ENCODE data around the gene DPCD.

The DPCD gene

GRCh38 chr10:101567165-101568006 lies 20.7 kb upstream of the DPCD start:
- DNase-seq (ENCODE audit: low spot score) = no peak

- no peak for DNase-seq (ENCODE audit: low spot score)
Measured at GRCh38 chr10:101568054-101568745, 19.9 kb upstream of the DPCD start.

GRCh38 chr10:101569323-101569621 lies 18.8 kb upstream of the DPCD start:
- no peak for DNase-seq (ENCODE audit: low spot score)

GRCh38 chr10:101569622-101570427 lies 18.3 kb upstream of the DPCD start:
- DNase-seq (ENCODE audit: low spot score) = peak; percentile 92

- no peak for DNase-seq (ENCODE audit: low spot score)
Measured at GRCh38 chr10:101570428-101571270, 17.5 kb upstream of the DPCD start.

- peak; percentile 33 for DNase-seq (ENCODE audit: low spot score)
Measured at GRCh38 chr10:101571271-101571925, 16.7 kb upstream of the DPCD start.

GRCh38 chr10:101572126-101572525 lies 16.0 kb upstream of the DPCD start:
- DNase-seq (ENCODE audit: low spot score) = peak; percentile 86

- peak; percentile 63 for DNase-seq (ENCODE audit: low spot score)
Measured at GRCh38 chr10:101572785-101573184, 15.3 kb upstream of the DPCD start.

GRCh38 chr10:101573885-101574753 lies 14.0 kb upstream of the DPCD start:
- no peak for DNase-seq (ENCODE audit: low spot score)

- DNase-seq (ENCODE audit: low spot score) = peak; percentile 65
Measured at GRCh38 chr10:101575091-101575490, 13.0 kb upstream of the DPCD start.

GRCh38 chr10:101575580-101576210 lies 12.4 kb upstream of the DPCD start:
- DNase-seq (ENCODE audit: low spot score) = peak; percentile 93

GRCh38 chr10:101576211-101576863 lies 11.8 kb upstream of the DPCD start:
- peak; percentile 94 for DNase-seq (ENCODE audit: low spot score)

- no peak for DNase-seq (ENCODE audit: low spot score)
Measured at GRCh38 chr10:101577121-101577871, 10.8 kb upstream of the DPCD start.

GRCh38 chr10:101578192-101578591 lies 9.9 kb upstream of the DPCD start:
- DNase-seq (ENCODE audit: low spot score) = no peak

GRCh38 chr10:101578803-101579515 lies 9.2 kb upstream of the DPCD start:
- no peak for DNase-seq (ENCODE audit: low spot score)

- DNase-seq (ENCODE audit: low spot score) = no peak
Measured at GRCh38 chr10:101579516-101579870, 8.6 kb upstream of the DPCD start.

- DNase-seq (ENCODE audit: low spot score) = no peak
Measured at GRCh38 chr10:101580486-101581399, 7.4 kb upstream of the DPCD start.
